ENCODE results near the gene CALHM5. TPM values are rescaled to one million over a fixed set of nuclear protein-coding genes. Genes with fewer than 3 reads are reported as not detected.

Gene CALHM5
- total RNA-seq, 1 donor from 2014 or later = 0.05 TPM

DNA sequence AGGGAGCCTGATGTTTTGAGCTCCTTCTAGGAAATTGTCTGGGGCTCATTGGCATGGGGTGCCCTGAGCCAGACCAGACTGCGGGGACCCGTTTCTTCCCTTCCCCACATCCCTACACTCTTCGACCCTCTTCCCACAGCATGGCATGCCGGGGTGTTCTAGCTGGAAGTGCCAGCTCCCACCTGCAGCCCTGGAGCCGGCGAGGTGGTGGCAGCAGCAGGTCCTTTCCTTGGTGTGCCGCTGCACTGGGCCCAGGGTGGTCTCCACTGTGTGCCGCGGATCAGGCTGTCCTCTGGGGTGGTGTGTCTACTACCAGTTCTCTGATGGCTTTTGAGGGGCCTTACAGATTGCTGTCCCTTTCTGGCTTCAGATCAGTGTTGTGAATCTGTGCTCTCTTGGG lies 52.4 kb downstream of the CALHM5 start:
- Mint-ChIP-seq H3K27me3 (peaks cover 7% of the 10 kb centered on the region), H3K27ac (no peak overlapping the region), H3K4me3 (ENCODE audit: low read depth) (no peak overlapping the region), H3K9me3 (ENCODE audit: low read depth) (no peaks in the 10 kb centered on the region), H3K4me1 (ENCODE audit: low read depth) (peaks cover 5% of the 10 kb centered on the region), H3K36me3 (ENCODE audit: insufficient read depth) (no peaks in the 10 kb centered on the region)
- TF ChIP-seq, protein P1, sequence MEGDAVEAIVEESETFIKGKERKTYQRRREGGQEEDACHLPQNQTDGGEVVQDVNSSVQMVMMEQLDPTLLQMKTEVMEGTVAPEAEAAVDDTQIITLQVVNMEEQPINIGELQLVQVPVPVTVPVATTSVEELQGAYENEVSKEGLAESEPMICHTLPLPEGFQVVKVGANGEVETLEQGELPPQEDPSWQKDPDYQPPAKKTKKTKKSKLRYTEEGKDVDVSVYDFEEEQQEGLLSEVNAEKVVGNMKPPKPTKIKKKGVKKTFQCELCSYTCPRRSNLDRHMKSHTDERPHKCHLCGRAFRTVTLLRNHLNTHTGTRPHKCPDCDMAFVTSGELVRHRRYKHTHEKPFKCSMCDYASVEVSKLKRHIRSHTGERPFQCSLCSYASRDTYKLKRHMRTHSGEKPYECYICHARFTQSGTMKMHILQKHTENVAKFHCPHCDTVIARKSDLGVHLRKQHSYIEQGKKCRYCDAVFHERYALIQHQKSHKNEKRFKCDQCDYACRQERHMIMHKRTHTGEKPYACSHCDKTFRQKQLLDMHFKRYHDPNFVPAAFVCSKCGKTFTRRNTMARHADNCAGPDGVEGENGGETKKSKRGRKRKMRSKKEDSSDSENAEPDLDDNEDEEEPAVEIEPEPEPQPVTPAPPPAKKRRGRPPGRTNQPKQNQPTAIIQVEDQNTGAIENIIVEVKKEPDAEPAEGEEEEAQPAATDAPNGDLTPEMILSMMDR (IDR thresholded peaks at IDR 0.05; ENCODE audit: unreplicated experiment) = no peak
- DNase-seq (ENCODE audit: low spot score, unreplicated experiment) = no peak

DNA sequence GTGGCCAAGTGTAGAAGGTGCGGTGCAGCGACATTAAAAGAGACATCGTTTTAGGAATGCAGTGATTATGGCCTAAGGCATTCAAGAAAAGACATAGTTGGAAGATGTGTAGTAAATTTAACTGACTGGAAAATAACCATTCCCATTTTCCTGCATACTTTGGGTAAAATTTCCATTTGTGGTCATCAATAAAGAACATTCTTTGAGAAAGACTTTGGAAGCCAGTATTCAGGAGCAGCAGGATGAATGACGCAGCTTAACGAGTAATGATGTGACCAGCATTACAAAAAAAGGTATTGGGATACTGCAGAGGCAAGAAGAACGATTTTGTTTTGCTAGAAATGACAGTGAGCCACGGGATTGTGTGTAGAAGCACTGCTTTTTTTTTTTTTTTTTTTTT lies 52.9 kb downstream of the CALHM5 start:
- TF ChIP-seq, protein P1 (IDR thresholded peaks at IDR 0.05; ENCODE audit: unreplicated experiment) = no peak
- Mint-ChIP-seq H3K4me3 (ENCODE audit: low read depth) (no peak overlapping the region), H3K36me3 (ENCODE audit: insufficient read depth) (no peaks in the 10 kb centered on the region), H3K4me1 (ENCODE audit: low read depth) (peaks cover 5% of the 10 kb centered on the region), H3K27ac (no peak overlapping the region), H3K9me3 (ENCODE audit: low read depth) (no peaks in the 10 kb centered on the region), H3K27me3 (peaks cover 7% of the 10 kb centered on the region)
- no peak for DNase-seq (ENCODE audit: low spot score, unreplicated experiment)

GRCh38 chr6:116564921-116565872 lies 53.8 kb downstream of the CALHM5 start:
- TF ChIP-seq, protein P1 (IDR thresholded peaks at IDR 0.05; ENCODE audit: unreplicated experiment) = no peak
- H3K36me3 Mint-ChIP-seq (ENCODE audit: insufficient read depth) = no peaks in the 10 kb centered on the region
- no peak for DNase-seq (ENCODE audit: low spot score, unreplicated experiment)
- H3K4me3 Mint-ChIP-seq (ENCODE audit: low read depth) = no peak overlapping the region
- H3K27ac Mint-ChIP-seq = no peak overlapping the region
- peaks cover 7% of the 10 kb centered on the region for H3K27me3 Mint-ChIP-seq
- H3K9me3 Mint-ChIP-seq (ENCODE audit: low read depth) = no peaks in the 10 kb centered on the region
- peaks cover 9% of the 10 kb centered on the region for H3K4me1 Mint-ChIP-seq (ENCODE audit: low read depth)

GRCh38 chr6:116568111-116568510 lies 56.7 kb downstream of the CALHM5 start:
- Mint-ChIP-seq H3K4me3 (ENCODE audit: low read depth) (no peak overlapping the region), H3K27ac (no peak overlapping the region), H3K4me1 (ENCODE audit: low read depth) (peaks cover 14% of the 10 kb centered on the region), H3K27me3 (peaks cover 7% of the 10 kb centered on the region), H3K36me3 (ENCODE audit: insufficient read depth) (no peaks in the 10 kb centered on the region), H3K9me3 (ENCODE audit: low read depth) (no peaks in the 10 kb centered on the region)
- TF ChIP-seq, protein P1 (IDR thresholded peaks at IDR 0.05; ENCODE audit: unreplicated experiment) = no peak
- no peak for DNase-seq (ENCODE audit: low spot score, unreplicated experiment)

DNA sequence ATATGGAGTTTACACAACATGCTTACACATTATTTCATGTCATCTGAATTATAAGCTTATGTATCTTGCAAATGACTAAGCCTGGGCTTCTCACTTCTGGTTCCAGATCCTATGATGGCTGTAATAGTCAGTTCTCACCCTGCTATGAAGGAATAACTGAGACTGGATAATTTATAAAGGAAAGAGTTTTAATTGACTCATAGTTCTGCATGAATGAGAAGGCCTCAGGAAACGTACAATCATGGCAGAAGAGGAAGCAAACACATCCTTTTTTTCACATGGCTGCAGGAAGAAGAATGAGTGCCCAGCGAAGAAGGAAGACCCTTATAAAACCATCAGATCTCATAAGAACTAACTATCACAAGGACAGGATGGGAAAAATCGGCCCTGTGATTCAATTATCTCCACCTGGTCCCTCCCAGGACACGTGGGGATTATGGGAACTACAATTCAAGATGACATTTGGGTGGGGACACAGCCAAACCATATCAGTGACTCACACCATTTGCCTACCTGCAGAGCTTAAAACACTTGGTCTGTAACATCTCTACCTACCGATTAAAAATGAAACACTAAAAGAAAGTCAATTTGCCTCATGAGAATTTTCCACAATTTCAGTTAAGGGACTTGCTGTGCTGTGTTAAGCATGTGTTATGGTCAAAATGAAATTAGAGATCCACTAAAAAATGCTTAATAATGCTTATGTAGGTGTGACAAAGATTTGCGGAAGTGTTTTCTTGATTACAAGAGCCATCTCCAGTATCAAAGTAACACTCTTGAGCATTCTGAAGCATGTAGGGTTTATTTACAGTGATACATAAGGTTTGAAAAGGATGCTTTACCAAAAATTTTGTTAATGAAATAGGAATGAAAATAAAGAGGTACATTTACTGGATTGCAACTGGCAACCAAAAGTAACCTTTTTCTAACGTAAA lies 57.6 kb downstream of the CALHM5 start:
- TF ChIP-seq, protein P1 (IDR thresholded peaks at IDR 0.05; ENCODE audit: unreplicated experiment) = no peak
- no peak overlapping the region for H3K4me3 Mint-ChIP-seq (ENCODE audit: low read depth)

More for the DNA sequence above, 57.6 kb downstream of the CALHM5 start:
- Mint-ChIP-seq H3K27ac (no peak overlapping the region), H3K9me3 (ENCODE audit: low read depth) (no peaks in the 10 kb centered on the region), H3K4me1 (ENCODE audit: low read depth) (peaks cover 15% of the 10 kb centered on the region), H3K36me3 (ENCODE audit: insufficient read depth) (peaks cover under 1% of the 10 kb centered on the region), H3K27me3 (peaks cover 7% of the 10 kb centered on the region)
- DNase-seq (ENCODE audit: low spot score, unreplicated experiment) = no peak
